ENCODE results near the gene MOB3B. TPM values are rescaled to one million over a fixed set of nuclear protein-coding genes. Genes with fewer than 3 reads are reported as not detected.

The MOB3B gene
- total RNA-seq, 1 experiment from 2014 or later = 3.0 TPM

DNA sequence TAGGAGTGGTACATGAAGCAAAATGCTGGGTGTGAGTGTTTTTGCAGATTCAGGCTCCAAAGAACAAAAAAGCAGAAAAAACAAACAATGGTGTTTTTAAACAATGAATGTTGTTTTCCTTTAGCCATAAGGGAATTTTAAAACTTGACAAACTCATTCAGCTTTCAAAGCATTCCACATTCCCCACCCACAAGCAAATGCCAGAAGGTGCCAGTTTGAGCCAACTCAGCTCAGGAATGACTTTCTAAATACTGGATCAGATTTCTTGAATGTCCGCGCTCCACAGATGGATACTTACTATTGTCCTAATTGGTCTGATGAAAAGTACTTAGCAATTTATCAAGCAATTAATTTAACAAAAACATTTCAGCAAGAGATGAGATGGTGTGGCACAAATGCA is 12.9 kb upstream of the MOB3B start:
- DNase-seq (ENCODE audit: low read depth) = no peak

- no peak for DNase-seq (ENCODE audit: low read depth)
Observed at GRCh38 chr9:27541740-27542139, 12.1 kb upstream of the MOB3B start.

GRCh38 chr9:27540502-27540901 is 10.9 kb upstream of the MOB3B start:
- DNase-seq (ENCODE audit: low read depth) = no peak

DNA sequence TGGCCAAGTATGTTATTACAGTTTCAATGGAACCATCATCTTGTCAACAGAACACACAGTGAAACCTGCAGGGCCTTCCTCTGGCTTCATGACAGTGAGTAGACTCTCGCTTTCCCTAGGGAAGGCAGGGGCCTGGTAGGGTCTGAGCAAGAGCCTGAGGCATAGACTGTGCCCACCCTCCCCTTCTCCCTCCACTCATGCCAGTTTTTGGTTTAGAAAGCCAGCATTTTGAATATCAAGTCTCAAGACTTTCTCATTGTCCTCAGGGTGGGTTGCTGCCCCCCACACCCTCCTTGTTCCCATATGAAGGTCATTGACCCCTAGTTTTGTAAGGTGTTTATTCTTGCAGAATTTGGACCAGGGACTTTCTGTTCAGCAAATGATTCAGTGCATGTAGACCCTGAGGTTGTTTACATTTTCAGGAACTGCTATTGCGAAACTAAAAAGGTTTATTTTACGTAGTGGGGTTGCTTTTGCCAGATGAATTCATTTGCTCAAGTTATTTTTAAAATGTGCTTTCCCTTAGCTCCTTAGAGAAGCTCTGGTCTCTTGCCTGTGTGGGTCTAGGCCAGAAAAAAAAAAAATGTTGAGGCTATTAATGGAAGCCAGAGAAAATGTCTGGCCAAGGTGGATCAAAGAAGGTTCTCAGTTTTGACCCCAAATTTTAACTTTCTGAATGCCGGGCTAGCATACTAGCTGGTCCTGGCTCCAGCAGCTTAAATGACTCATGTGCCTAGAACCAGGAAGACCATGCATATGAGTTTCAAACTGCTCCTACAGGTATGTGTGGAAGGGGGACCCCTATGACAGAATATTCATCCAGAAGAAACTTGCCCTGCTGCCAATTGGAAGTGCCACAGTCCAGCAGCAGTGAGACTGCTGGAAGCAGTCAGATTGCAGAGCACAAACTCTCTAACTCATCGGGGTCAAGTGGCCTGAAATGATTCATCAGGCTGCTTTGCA is 10.1 kb upstream of the MOB3B start:
- peak; percentile 32 for DNase-seq (ENCODE audit: low read depth)

GRCh38 chr9:27538647-27539046 is 9.0 kb upstream of the MOB3B start:
- DNase-seq (ENCODE audit: low read depth) = no peak

DNA sequence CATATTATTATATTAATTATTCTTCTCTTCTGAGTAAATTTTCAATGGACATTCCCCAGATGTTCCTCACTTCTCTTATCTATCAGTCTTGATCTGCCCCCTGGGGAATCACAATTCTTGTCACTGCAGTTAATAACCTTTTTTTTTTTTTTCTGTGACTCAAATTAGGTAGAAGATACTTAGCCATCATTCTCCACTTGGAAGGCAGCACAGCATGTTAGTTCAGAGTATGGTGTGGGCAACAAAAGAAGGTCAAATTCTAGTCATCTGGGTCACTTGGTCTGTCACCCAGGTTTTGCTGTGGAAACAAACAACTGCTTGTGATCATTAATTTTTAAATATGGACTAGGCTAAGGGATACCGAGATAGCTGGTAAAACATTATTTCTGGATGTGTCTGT is 8.1 kb upstream of the MOB3B start:
- DNase-seq (ENCODE audit: low read depth) = no peak

DNA sequence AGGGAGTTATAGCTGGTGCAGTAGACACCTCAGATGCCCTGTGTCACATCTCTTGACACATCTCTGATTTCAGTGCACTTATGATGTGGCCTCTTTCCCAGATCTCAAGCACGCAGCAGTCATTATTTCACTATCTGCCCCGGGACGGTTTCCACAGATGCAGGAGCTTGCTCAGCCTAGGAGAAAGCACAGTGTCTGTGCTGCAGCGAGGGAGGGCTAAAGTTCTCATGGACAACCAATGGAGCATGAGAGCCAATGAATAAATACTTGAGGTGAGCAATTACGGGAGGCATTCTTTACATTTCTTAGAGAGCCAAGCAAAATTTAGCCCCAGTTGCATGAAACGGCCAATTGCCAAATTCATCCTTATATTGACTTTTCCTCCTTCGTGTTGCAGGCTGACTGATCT is 7.4 kb upstream of the MOB3B start:
- no peak for DNase-seq (ENCODE audit: low read depth)

- no peak for DNase-seq (ENCODE audit: low read depth)
Observed at GRCh38 chr9:27536168-27536567, 6.6 kb upstream of the MOB3B start.

- peak; percentile 29 for DNase-seq (ENCODE audit: low read depth)
Observed at GRCh38 chr9:27535701-27536118, 6.1 kb upstream of the MOB3B start.

- DNase-seq (ENCODE audit: low read depth) = no peak
Observed at GRCh38 chr9:27534658-27535209, 5.1 kb upstream of the MOB3B start.

DNA sequence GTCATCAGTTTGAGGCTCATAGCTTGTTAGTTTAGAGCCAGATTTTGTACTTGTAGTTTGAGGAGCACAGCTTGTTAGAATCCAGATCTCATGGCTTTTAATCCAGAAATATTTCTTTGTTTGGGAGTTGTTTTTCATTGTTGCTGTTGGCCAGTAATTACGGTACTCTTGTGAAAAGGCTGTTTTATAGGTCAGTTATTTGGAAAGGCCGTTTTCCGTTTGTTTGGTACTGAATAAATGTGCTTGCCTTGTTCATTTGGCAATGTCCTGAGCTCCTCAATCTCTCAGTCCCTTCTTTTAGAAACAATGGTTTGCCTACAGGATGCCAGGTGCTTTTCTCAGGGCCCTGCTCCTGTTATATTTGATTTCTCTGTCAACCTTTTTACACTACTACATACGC is 4.5 kb upstream of the MOB3B start:
- DNase-seq (ENCODE audit: low read depth) = no peak

- DNase-seq (ENCODE audit: low read depth) = no peak
Observed at GRCh38 chr9:27533311-27533710, 3.7 kb upstream of the MOB3B start.

GRCh38 chr9:27532046-27532445 is 2.4 kb upstream of the MOB3B start:
- DNase-seq (ENCODE audit: low read depth) = no peak

GRCh38 chr9:27530915-27531755 is 1.5 kb upstream of the MOB3B start:
- no peak for DNase-seq (ENCODE audit: low read depth)

GRCh38 chr9:27528886-27529315 is 713 bp downstream of the MOB3B start:
- no peak for DNase-seq (ENCODE audit: low read depth)

DNA sequence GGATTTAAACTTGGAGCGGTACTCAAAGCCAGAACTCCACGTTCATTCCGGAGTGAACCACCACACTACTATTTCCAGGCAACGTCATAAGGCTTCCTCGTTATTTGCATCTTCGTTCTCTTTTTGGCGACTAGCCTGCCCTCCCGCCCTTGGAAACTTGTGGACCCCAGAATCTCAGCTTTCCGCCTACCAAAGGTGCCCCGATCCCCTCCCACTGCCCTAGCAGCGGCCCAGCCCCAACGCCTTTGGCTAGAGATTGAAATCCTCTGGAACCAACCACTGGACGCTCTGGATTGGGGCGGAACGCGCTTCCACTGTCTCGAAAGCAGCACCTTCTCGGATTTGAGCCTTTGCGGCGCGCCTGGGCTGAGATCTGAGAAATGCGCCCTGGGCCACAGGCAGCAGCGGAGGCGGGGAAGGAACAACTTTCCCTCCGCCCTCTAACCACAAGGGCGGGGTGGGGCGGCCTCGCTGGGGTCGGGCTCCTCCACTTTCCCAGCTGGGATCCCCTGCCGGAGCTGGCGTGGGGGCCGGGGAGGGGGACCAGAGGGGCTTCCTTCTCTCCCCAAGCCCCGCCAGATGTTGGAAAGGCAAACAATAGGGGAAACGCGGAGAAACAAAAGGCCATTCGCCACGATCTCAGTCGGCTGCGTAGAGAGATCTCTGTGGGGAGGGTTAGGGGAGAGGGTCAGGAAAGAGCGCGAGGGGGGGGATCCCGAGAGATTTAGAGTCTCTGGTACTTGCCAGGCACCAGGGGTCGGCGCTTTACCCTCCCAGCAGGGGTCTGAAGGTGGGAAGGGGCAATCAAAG is 1.3 kb downstream of the MOB3B start:
- DNase-seq (ENCODE audit: low read depth) = no peak

- DNase-seq (ENCODE audit: low read depth) = no peak
Observed at GRCh38 chr9:27527702-27528075, 1.9 kb downstream of the MOB3B start.

DNA sequence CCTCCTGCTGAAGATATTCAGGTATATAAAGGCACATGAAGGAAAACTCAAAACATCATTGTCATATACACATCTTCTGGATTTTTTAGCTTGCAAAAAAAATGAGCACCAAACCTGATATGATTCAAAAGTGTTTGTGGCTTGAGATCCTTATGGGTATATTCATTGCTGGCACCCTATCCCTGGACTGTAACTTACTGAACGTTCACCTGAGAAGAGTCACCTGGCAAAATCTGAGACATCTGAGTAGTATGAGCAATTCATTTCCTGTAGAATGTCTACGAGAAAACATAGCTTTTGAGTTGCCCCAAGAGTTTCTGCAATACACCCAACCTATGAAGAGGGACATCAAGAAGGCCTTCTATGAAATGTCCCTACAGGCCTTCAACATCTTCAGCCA is 5.4 kb downstream of the MOB3B start, which contains the start of gene IFNK:
IFNK (plus strand) TSS at position 55 of the 400 bp plus-strand sequence; CDS start at position 102, 47 bp downstream.
- DNase-seq (ENCODE audit: low read depth) = no peak

DNA sequence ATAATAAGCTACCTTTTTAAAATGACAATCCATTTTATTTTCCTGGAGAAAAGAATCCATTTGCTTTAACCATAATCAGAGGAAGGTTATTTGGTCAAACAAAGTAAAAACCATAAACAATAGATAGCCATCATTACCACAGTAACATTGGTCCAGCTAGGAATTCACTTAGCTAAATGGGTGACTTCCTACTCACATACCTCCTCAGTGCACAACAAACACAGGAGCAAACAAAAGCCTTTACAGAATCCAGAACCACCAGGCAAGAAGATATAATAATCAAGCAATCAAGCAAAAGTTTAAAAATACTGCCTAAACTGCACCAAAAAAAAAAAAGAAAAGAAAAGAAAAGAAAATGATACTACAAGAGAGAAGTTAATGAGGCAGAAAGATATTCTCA is 6.5 kb downstream of the MOB3B start:
- DNase-seq (ENCODE audit: low read depth) = no peak

DNA sequence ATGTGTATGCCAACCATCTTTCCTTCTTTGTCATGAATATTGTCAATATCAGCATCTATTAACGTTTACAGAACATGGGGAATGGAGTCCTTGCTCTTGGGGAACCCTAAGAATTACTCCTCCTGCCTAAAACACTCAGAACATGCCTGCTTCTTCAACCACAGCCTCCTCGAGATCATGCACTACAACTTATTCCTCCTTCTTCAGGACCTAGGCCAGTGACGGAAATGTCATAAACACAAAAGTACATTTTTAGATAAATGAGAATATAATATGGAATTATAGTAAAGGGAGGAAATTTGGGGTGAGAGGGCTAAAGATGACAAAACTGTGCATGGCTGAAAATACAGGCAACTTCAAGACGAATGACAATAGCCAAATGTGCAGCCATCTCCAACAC is 8.6 kb downstream of the MOB3B start:
- no peak for DNase-seq (ENCODE audit: low read depth)

Data from HT1080 (cell line).